Loucy (cell line): ENCODE measurements around the gene TTLL5.

Experiments used
- EZH2phosphoT487 ChIP-seq: fragments of 200-600 bp; IDR thresholded peaks from 2 replicates; pipeline ENCODE4 v1.6.1; 2018; ENCODE audit warnings: antibody characterized with exemption, mild to moderate bottlenecking, moderate library complexity, borderline replicate concordance
- TF ChIP-seq, protein P1 (sequence below): fragments of 200-600 bp; sonication (generic); conservative IDR thresholded peaks from 2 replicates; pipeline ENCODE4 v1.5.1; 2014; ENCODE audit warnings: mild to moderate bottlenecking, antibody characterized with exemption, low read length

DNA sequence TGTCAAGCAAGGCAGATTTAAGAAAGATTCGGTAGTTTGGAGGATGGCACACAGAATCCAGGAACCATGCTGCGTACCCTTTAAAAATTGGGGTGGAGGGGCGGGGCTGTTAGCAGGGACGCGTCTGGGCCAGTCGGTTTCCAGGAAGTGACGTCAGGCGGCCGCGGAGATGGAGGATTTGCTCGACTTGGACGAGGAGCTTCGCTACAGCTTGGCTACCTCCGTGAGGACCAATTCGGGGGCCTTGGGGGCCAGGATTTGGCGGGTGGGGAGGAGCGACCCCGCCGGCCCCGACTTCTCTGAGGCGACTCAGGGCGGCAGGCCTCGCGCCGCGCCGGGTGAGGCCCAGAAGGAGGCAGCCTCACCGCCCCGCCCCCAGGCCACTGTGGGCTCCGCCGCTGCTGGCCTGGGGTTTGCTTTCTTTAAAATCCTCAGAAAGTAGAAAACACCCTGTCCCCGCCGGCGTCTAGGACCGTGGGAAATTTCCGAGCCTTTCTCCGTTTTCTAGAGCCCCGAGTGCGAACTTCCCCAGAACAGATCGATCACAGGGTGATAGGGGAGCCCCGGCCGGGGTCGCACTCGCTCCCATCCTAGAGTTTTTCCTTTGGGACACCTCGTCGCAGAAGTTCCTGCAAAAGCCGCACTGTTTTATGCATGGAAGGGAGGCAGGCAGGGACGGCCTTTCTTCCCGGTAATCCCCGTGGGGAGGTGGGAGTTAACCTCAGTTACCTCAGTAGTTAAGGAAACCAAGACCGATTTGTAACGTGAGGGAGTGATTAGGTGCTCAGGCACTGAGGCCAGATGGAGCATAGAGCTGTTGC is 324.8 kb downstream of the TTLL5 start, which contains the start of gene IFT43:
- TF ChIP-seq, protein P1, sequence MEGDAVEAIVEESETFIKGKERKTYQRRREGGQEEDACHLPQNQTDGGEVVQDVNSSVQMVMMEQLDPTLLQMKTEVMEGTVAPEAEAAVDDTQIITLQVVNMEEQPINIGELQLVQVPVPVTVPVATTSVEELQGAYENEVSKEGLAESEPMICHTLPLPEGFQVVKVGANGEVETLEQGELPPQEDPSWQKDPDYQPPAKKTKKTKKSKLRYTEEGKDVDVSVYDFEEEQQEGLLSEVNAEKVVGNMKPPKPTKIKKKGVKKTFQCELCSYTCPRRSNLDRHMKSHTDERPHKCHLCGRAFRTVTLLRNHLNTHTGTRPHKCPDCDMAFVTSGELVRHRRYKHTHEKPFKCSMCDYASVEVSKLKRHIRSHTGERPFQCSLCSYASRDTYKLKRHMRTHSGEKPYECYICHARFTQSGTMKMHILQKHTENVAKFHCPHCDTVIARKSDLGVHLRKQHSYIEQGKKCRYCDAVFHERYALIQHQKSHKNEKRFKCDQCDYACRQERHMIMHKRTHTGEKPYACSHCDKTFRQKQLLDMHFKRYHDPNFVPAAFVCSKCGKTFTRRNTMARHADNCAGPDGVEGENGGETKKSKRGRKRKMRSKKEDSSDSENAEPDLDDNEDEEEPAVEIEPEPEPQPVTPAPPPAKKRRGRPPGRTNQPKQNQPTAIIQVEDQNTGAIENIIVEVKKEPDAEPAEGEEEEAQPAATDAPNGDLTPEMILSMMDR: no peak
- no peak for TF ChIP-seq EZH2phosphoT487
